GM18499 (cell line): ENCODE measurements around the gene FRMD7.
"Not testable (repeated sequence)": the region's sequence is repeated elsewhere in the genome, so short reads cannot be mapped to it uniquely, and the experiment has no call there.

Source experiments
- ATAC-seq: cut with Tn5 transposase; IDR thresholded peaks from one replicate; pipeline ENCODE4 v1.9.1; 2021; ENCODE audit warnings: moderate number of reproducible peaks; ENCODE audit not compliant: insufficient read depth, unreplicated experiment

Gene FRMD7

GRCh38 chrX:132127743-132128142 is at the start of gene FRMD7:
Gene FRMD7 (minus strand): TSS chrX:132128020. CDS start chrX:132127844, 176 bp downstream.
- ATAC-seq = no peak

- ATAC-seq = no peak
These were observed 45.8 kb upstream of the FRMD7 start for GRCh38 chrX:132173647-132174046.

- no peak for ATAC-seq
These were observed 44.1 kb upstream of the FRMD7 start for GRCh38 chrX:132171881-132172280.

- no peak for ATAC-seq
These were observed 43.7 kb upstream of the FRMD7 start for GRCh38 chrX:132171478-132171877.

GRCh38 chrX:132169554-132169953 is 41.7 kb upstream of the FRMD7 start:
- ATAC-seq = no peak

GRCh38 chrX:132165651-132166050 is 37.8 kb upstream of the FRMD7 start:
- no peak for ATAC-seq

- no peak for ATAC-seq
These were observed 37.2 kb upstream of the FRMD7 start for GRCh38 chrX:132165005-132165404.

GRCh38 chrX:132163094-132163493 is 35.3 kb upstream of the FRMD7 start:
- ATAC-seq = not testable (repeated sequence)

GRCh38 chrX:132153166-132153565 is 25.3 kb upstream of the FRMD7 start:
- ATAC-seq = no peak

GRCh38 chrX:132146456-132146855 is 18.6 kb upstream of the FRMD7 start:
- no peak for ATAC-seq

GRCh38 chrX:132144061-132144460 is 16.2 kb upstream of the FRMD7 start:
- ATAC-seq = no peak

- ATAC-seq = no peak
These were observed 1.9 kb downstream of the FRMD7 start for GRCh38 chrX:132125906-132126305.

- ATAC-seq = no peak
These were observed 6.9 kb downstream of the FRMD7 start for GRCh38 chrX:132120913-132121312.

- no peak for ATAC-seq
These were observed 7.9 kb downstream of the FRMD7 start for GRCh38 chrX:132119821-132120515.

- no peak for ATAC-seq
These were observed 8.5 kb downstream of the FRMD7 start for GRCh38 chrX:132119283-132119682.

- no peak for ATAC-seq
These were observed 9.5 kb downstream of the FRMD7 start for GRCh38 chrX:132118358-132118757.

GRCh38 chrX:132115792-132116191 is 12.0 kb downstream of the FRMD7 start:
- no peak for ATAC-seq

- ATAC-seq = no peak
These were observed 13.2 kb downstream of the FRMD7 start for GRCh38 chrX:132114607-132115006.

- no peak for ATAC-seq
These were observed 20.5 kb downstream of the FRMD7 start for GRCh38 chrX:132107291-132107690.

GRCh38 chrX:132101799-132102198 is 26.0 kb downstream of the FRMD7 start:
- no peak for ATAC-seq

GRCh38 chrX:132101206-132101605 is 26.6 kb downstream of the FRMD7 start:
- no peak for ATAC-seq

- ATAC-seq = not testable (repeated sequence)
These were observed 29.1 kb downstream of the FRMD7 start for GRCh38 chrX:132098704-132099103.
